Peyer's patch (tissue), 4 donors: ENCODE results near the gene CLEC7A. TPM values are rescaled to one million over a fixed set of nuclear protein-coding genes. Genes with fewer than 3 reads are reported as not detected.
A peak's percentile ranks its signal among the peaks of the same experiment; 100 is the strongest.

Experiments used
- DNase-seq, 3 donors: peaks; one replicate each; pipeline ENCODE4 v3.0.0-alpha.2; 2017 to 2019
- H3K27ac ChIP-seq, 4 donors: fragments of 200-600 bp; sonication (generic); one replicate each; pipeline ENCODE4 v1.5.1; 2016 to 2019
- H3K27me3 ChIP-seq, 2 donors: fragments of 200-600 bp; sonication (generic); one replicate each; pipeline ENCODE4 v1.5.1; 2019
- H3K36me3 ChIP-seq, 3 donors: fragments of 200-600 bp; sonication (generic); one replicate each; pipeline ENCODE4 v1.5.1; 2016 to 2019
- H3K4me1 ChIP-seq, 4 donors: fragments of 200-600 bp; sonication (generic); one replicate each; pipeline ENCODE4 v1.5.1; 2016 to 2019
- H3K4me3 ChIP-seq, 4 donors: fragments of 200-600 bp; sonication (generic); 1 replicate in 3 of 4; 2 replicates in 1 of 4; pipeline ENCODE4 v1.5.1; 2016 to 2019; ENCODE audit warnings: mild to moderate bottlenecking in 1 of 4
- H3K9me3 ChIP-seq, 4 donors: fragments of 200-600 bp; sonication (generic); one replicate each; pipeline ENCODE4 v1.5.1; 2016 to 2019; ENCODE audit warnings: mild to moderate bottlenecking in 1 of 4
- CTCF ChIP-seq, 6 experiments: fragments of 450-650 bp in 4 of 6; fragments of 200-600 bp in 2 of 6; sonication (generic) in 1 of 6; IDR thresholded peaks; one replicate each; pipeline ENCODE4 v1.5.1; 2017 to 2019; ENCODE audit warnings: antibody characterized with exemption in 6 of 6, mild to moderate bottlenecking in 3 of 6, moderate library complexity in 1 of 6
- POLR2A ChIP-seq, 2 donors: fragments of 450-650 bp; IDR thresholded peaks; one replicate each; pipeline ENCODE4 v1.5.1; 2017; ENCODE audit warnings: antibody characterized with exemption in 2 of 2, mild to moderate bottlenecking in 2 of 2, moderate library complexity in 2 of 2
- total RNA-seq, 4 donors: library from RNA; depleted of rRNA; stranded (reverse); fragments of >200 nt; gene quantifications; one replicate each; pipeline ENCODE4 v1.1.0, GENCODE V29; 2016

Gene CLEC7A
- total RNA-seq, 4 donors from 2014 or later = 1.7 to 6.6 (median 3.2) TPM

GRCh38 chr12:10128687-10129086, 1.3 kb downstream of the CLEC7A start:
- Histone ChIP-seq H3K27me3 (no peaks in the 10 kb centered on the region), H3K4me1 (peaks cover 0 to 5% (median 0%) of the 10 kb centered on the region in 4 donors), H3K27ac (peak overlapping the region in 1 of 4 donors; percentile 35), H3K9me3 (no peaks in the 10 kb centered on the region), H3K36me3 (no peaks in the 10 kb centered on the region), H3K4me3 (peak overlapping the region in 1 of 4 donors; percentile 11)
- DNase-seq = no peak
- TF ChIP-seq CTCF (IDR thresholded peaks at IDR 0.05) (no peak), POLR2A (IDR thresholded peaks at IDR 0.05) (no peak)

GRCh38 chr12:10126413-10126812, 3.6 kb downstream of the CLEC7A start:
- Histone ChIP-seq H3K27ac (no peak overlapping the region), H3K4me1 (peaks cover 0 to 5% (median 0%) of the 10 kb centered on the region in 4 donors), H3K4me3 (no peak overlapping the region), H3K27me3 (no peaks in the 10 kb centered on the region), H3K9me3 (no peaks in the 10 kb centered on the region), H3K36me3 (no peaks in the 10 kb centered on the region)
- no peak for DNase-seq
- no peak for TF ChIP-seq CTCF (IDR thresholded peaks at IDR 0.05)
- no peak for TF ChIP-seq POLR2A (IDR thresholded peaks at IDR 0.05)

GRCh38 chr12:10122689-10123088, 7.3 kb downstream of the CLEC7A start:
- H3K27ac ChIP-seq = no peak overlapping the region
- no peaks in the 10 kb centered on the region for H3K9me3 ChIP-seq
- H3K4me3 ChIP-seq = no peak overlapping the region
- TF ChIP-seq CTCF (IDR thresholded peaks at IDR 0.05) = no peak
- no peak for TF ChIP-seq POLR2A (IDR thresholded peaks at IDR 0.05)
- no peaks in the 10 kb centered on the region for H3K36me3 ChIP-seq
- DNase-seq = no peak
- no peaks in the 10 kb centered on the region for H3K4me1 ChIP-seq
- H3K27me3 ChIP-seq = no peaks in the 10 kb centered on the region

- H3K27ac ChIP-seq = no peak overlapping the region
These were observed 8.7 kb downstream of the CLEC7A start for GRCh38 chr12:10121278-10121677.

GRCh38 chr12:10119066-10119465, 10.9 kb downstream of the CLEC7A start:
- H3K27ac ChIP-seq = no peak overlapping the region
- TF ChIP-seq POLR2A (IDR thresholded peaks at IDR 0.05) (no peak), CTCF (IDR thresholded peaks at IDR 0.05) (no peak)
- H3K36me3 ChIP-seq = no peaks in the 10 kb centered on the region
- DNase-seq = no peak
- H3K27me3 ChIP-seq = no peaks in the 10 kb centered on the region
- H3K9me3 ChIP-seq = no peaks in the 10 kb centered on the region
- H3K4me3 ChIP-seq = no peak overlapping the region
- H3K4me1 ChIP-seq = no peaks in the 10 kb centered on the region

More at GRCh38 chr12:10121278-10121677, 8.7 kb downstream of the CLEC7A start:
- H3K4me3 ChIP-seq = no peak overlapping the region
- no peaks in the 10 kb centered on the region for H3K36me3 ChIP-seq
- no peaks in the 10 kb centered on the region for H3K27me3 ChIP-seq
- H3K4me1 ChIP-seq = no peaks in the 10 kb centered on the region
- no peaks in the 10 kb centered on the region for H3K9me3 ChIP-seq
- DNase-seq = no peak
- TF ChIP-seq POLR2A (IDR thresholded peaks at IDR 0.05) = no peak
- TF ChIP-seq CTCF (IDR thresholded peaks at IDR 0.05) = no peak

- Histone ChIP-seq H3K27ac (no peak overlapping the region), H3K4me3 (no peak overlapping the region), H3K9me3 (no peaks in the 10 kb centered on the region), H3K27me3 (no peaks in the 10 kb centered on the region), H3K36me3 (no peaks in the 10 kb centered on the region), H3K4me1 (no peaks in the 10 kb centered on the region)
- DNase-seq = no peak
- no peak for TF ChIP-seq POLR2A (IDR thresholded peaks at IDR 0.05)
- TF ChIP-seq CTCF (IDR thresholded peaks at IDR 0.05) = no peak
These were observed 14.1 kb downstream of the CLEC7A start for GRCh38 chr12:10115890-10116289.
